HepG2 (cell line): ENCODE measurements around the gene DPYD.

ENCODE experiments used
- ASH2L ChIP-seq: fragments of 300-600, 200-600 bp; sonication (generic); IDR thresholded peaks from 2 replicates; pipeline ENCODE4 v1.7.0; 2017; ENCODE audit warnings: low read depth, mild to moderate bottlenecking, moderate library complexity, mixed read lengths, low read length; ENCODE audit not compliant: insufficient read length
- ELF3 ChIP-seq: IDR thresholded peaks from 2 replicates; pipeline ENCODE4 v1.6.1; 2016; ENCODE audit warnings: missing genetic modification reagents, missing compliant biosample characterization
- EP300 ChIP-seq, 3 experiments: sonication (generic) in 1 of 3; formaldehyde crosslinking in 1 of 3; IDR thresholded peaks; 2 replicates each; pipeline versions ENCODE4 v1.5.1 to v1.6.1; 2011 to 2020; ENCODE audit warnings: low read depth in 2 of 3, low read length in 2 of 3, borderline replicate concordance in 1 of 3, improper control_type of control experiment in 1 of 3, mild to moderate bottlenecking in 1 of 3, missing genetic modification reagents in 1 of 3, moderate library complexity in 1 of 3
- KDM4B ChIP-seq: sonication (generic); formaldehyde crosslinking; IDR thresholded peaks from 2 replicates; pipeline ENCODE4 v1.4.0; 2020; ENCODE audit warnings: missing genetic modification reagents
- NRL ChIP-seq: sonication (generic); formaldehyde crosslinking; IDR thresholded peaks from 2 replicates; pipeline ENCODE4 v1.5.0; 2020; ENCODE audit warnings: missing genetic modification reagents, mild to moderate bottlenecking, moderate library complexity, borderline replicate concordance
- RFX1 ChIP-seq: fragments of 450-650 bp; IDR thresholded peaks from 2 replicates; pipeline ENCODE4 v1.6.1; 2017
- ZMYM3 ChIP-seq: sonication (generic); formaldehyde crosslinking; IDR thresholded peaks from 2 replicates; pipeline ENCODE4 v1.5.1; 2020; ENCODE audit warnings: mild to moderate bottlenecking, missing genetic modification reagents
- TF ChIP-seq, protein P1 (sequence below): sonication (generic); formaldehyde crosslinking; IDR thresholded peaks from 2 replicates; pipeline ENCODE4 v1.5.0; 2020; ENCODE audit warnings: mild to moderate bottlenecking, missing genetic modification reagents, moderate library complexity
- TF ChIP-seq, protein P2 (sequence below): sonication (generic); formaldehyde crosslinking; IDR thresholded peaks from 2 replicates; pipeline ENCODE4 v1.4.0; 2020; ENCODE audit warnings: low read depth, missing genetic modification reagents
- TF ChIP-seq, protein P3 (sequence below): sonication (generic); formaldehyde crosslinking; IDR thresholded peaks from 2 replicates; pipeline ENCODE4 v1.5.0; 2020; ENCODE audit warnings: mild to moderate bottlenecking, missing genetic modification reagents, borderline replicate concordance

DNA sequence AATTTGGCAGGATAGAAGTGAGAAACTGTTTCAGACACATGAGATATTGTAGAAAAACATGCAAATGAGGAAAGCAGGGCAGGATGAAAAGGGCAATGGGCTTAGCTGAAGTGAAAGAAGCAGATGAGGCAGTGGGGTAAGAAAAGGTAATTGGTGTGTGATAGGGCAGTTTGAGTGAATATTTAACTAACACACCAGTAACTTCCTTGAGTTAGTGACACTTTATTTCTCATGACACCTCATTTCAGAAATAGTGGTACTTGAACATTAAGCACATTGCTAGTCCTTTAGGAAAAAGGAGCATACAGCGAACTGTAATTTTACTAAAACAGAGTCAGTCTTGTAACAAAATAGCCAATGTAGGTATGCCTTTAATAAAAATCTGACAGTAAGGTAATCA lies 415.0 kb downstream of the DPYD start:
- TF ChIP-seq ASH2L: no peak
- TF ChIP-seq NRL (CRISPR knock-in tag): no peak
- TF ChIP-seq EP300 (IDR thresholded peaks at IDR 0.05; ENCODE audit: low read depth in 2 of 2, low read length in 2 of 2): no peak
- no peak for TF ChIP-seq EP300 (CRISPR knock-in tag; IDR thresholded peaks at IDR 0.05; ENCODE audit: borderline replicate concordance)
- TF ChIP-seq ELF3 (CRISPR knock-in tag): no peak
- no peak for TF ChIP-seq RFX1
- TF ChIP-seq, protein P1, sequence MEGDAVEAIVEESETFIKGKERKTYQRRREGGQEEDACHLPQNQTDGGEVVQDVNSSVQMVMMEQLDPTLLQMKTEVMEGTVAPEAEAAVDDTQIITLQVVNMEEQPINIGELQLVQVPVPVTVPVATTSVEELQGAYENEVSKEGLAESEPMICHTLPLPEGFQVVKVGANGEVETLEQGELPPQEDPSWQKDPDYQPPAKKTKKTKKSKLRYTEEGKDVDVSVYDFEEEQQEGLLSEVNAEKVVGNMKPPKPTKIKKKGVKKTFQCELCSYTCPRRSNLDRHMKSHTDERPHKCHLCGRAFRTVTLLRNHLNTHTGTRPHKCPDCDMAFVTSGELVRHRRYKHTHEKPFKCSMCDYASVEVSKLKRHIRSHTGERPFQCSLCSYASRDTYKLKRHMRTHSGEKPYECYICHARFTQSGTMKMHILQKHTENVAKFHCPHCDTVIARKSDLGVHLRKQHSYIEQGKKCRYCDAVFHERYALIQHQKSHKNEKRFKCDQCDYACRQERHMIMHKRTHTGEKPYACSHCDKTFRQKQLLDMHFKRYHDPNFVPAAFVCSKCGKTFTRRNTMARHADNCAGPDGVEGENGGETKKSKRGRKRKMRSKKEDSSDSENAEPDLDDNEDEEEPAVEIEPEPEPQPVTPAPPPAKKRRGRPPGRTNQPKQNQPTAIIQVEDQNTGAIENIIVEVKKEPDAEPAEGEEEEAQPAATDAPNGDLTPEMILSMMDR: no peak
- TF ChIP-seq ZMYM3 (CRISPR knock-in tag): no peak
- TF ChIP-seq, protein P2, sequence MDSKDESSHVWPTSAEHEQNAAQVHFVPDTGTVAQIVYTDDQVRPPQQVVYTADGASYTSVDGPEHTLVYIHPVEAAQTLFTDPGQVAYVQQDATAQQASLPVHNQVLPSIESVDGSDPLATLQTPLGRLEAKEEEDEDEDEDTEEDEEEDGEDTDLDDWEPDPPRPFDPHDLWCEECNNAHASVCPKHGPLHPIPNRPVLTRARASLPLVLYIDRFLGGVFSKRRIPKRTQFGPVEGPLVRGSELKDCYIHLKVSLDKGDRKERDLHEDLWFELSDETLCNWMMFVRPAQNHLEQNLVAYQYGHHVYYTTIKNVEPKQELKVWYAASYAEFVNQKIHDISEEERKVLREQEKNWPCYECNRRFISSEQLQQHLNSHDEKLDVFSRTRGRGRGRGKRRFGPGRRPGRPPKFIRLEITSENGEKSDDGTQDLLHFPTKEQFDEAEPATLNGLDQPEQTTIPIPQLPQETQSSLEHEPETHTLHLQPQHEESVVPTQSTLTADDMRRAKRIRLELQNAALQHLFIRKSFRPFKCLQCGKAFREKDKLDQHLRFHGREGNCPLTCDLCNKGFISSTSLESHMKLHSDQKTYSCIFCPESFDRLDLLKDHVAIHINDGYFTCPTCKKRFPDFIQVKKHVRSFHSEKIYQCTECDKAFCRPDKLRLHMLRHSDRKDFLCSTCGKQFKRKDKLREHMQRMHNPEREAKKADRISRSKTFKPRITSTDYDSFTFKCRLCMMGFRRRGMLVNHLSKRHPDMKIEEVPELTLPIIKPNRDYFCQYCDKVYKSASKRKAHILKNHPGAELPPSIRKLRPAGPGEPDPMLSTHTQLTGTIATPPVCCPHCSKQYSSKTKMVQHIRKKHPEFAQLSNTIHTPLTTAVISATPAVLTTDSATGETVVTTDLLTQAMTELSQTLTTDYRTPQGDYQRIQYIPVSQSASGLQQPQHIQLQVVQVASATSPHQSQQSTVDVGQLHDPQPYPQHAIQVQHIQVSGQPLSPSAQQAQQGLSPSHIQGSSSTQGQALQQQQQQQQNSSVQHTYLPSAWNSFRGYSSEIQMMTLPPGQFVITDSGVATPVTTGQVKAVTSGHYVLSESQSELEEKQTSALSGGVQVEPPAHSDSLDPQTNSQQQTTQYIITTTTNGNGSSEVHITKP (CRISPR knock-in tag): no peak
- TF ChIP-seq, protein P3, sequence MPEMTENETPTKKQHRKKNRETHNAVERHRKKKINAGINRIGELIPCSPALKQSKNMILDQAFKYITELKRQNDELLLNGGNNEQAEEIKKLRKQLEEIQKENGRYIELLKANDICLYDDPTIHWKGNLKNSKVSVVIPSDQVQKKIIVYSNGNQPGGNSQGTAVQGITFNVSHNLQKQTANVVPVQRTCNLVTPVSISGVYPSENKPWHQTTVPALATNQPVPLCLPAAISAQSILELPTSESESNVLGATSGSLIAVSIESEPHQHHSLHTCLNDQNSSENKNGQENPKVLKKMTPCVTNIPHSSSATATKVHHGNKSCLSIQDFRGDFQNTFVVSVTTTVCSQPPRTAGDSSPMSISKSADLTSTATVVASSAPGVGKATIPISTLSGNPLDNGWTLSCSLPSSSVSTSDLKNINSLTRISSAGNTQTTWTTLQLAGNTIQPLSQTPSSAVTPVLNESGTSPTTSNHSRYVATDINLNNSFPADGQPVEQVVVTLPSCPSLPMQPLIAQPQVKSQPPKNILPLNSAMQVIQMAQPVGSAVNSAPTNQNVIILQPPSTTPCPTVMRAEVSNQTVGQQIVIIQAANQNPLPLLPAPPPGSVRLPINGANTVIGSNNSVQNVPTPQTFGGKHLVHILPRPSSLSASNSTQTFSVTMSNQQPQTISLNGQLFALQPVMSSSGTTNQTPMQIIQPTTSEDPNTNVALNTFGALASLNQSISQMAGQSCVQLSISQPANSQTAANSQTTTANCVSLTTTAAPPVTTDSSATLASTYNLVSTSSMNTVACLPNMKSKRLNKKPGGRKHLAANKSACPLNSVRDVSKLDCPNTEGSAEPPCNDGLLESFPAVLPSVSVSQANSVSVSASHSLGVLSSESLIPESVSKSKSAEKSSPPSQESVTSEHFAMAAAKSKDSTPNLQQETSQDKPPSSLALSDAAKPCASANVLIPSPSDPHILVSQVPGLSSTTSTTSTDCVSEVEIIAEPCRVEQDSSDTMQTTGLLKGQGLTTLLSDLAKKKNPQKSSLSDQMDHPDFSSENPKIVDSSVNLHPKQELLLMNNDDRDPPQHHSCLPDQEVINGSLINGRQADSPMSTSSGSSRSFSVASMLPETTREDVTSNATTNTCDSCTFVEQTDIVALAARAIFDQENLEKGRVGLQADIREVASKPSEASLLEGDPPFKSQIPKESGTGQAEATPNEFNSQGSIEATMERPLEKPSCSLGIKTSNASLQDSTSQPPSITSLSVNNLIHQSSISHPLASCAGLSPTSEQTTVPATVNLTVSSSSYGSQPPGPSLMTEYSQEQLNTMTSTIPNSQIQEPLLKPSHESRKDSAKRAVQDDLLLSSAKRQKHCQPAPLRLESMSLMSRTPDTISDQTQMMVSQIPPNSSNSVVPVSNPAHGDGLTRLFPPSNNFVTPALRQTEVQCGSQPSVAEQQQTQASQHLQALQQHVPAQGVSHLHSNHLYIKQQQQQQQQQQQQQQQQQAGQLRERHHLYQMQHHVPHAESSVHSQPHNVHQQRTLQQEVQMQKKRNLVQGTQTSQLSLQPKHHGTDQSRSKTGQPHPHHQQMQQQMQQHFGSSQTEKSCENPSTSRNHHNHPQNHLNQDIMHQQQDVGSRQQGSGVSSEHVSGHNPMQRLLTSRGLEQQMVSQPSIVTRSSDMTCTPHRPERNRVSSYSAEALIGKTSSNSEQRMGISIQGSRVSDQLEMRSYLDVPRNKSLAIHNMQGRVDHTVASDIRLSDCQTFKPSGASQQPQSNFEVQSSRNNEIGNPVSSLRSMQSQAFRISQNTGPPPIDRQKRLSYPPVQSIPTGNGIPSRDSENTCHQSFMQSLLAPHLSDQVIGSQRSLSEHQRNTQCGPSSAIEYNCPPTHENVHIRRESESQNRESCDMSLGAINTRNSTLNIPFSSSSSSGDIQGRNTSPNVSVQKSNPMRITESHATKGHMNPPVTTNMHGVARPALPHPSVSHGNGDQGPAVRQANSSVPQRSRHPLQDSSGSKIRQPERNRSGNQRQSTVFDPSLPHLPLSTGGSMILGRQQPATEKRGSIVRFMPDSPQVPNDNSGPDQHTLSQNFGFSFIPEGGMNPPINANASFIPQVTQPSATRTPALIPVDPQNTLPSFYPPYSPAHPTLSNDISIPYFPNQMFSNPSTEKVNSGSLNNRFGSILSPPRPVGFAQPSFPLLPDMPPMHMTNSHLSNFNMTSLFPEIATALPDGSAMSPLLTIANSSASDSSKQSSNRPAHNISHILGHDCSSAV (CRISPR knock-in tag): no peak
- TF ChIP-seq KDM4B: no peak
